HG02943 (cell line): ENCODE results near the gene RNF130.

Experiments used
- ATAC-seq: cut with Tn5 transposase; IDR thresholded peaks from one replicate; pipeline ENCODE4 v1.9.1; 2021; ENCODE audit warnings: mild to moderate bottlenecking, low read depth, moderate library complexity; ENCODE audit not compliant: unreplicated experiment

Gene RNF130

GRCh38 chr5:180071531-180072255 lies at the start of gene RNF130:
TSS of gene RNF130 (minus strand) at chr5:180071759. CDS start at chr5:180071702, 57 bp downstream.
- no peak for ATAC-seq

GRCh38 chr5:180120237-180121101 lies 48.9 kb upstream of the RNF130 start:
- no peak for ATAC-seq

- no peak for ATAC-seq
Observed at GRCh38 chr5:180119903-180120236, 48.3 kb upstream of the RNF130 start.

- no peak for ATAC-seq
Observed at GRCh38 chr5:180119031-180119902, 47.7 kb upstream of the RNF130 start.

GRCh38 chr5:180118391-180118791 lies 46.8 kb upstream of the RNF130 start:
- ATAC-seq, result no peak

GRCh38 chr5:180117000-180117725 lies 45.6 kb upstream of the RNF130 start:
- ATAC-seq, result no peak

- no peak for ATAC-seq
Observed at GRCh38 chr5:180116077-180116999, 44.8 kb upstream of the RNF130 start.

- no peak for ATAC-seq
Observed at GRCh38 chr5:180115326-180116076, 43.9 kb upstream of the RNF130 start.

- no peak for ATAC-seq
Observed at GRCh38 chr5:180114304-180115003, 42.9 kb upstream of the RNF130 start.

- ATAC-seq, result no peak
Observed at GRCh38 chr5:180113660-180114303, 42.2 kb upstream of the RNF130 start.

GRCh38 chr5:180112181-180112861 lies 40.8 kb upstream of the RNF130 start:
- no peak for ATAC-seq

- ATAC-seq, result no peak
Observed at GRCh38 chr5:180111273-180112002, 39.9 kb upstream of the RNF130 start.

GRCh38 chr5:180109920-180110319 lies 38.4 kb upstream of the RNF130 start:
- no peak for ATAC-seq

- ATAC-seq, result no peak
Observed at GRCh38 chr5:180107005-180107404, 35.4 kb upstream of the RNF130 start.

- ATAC-seq, result no peak
Observed at GRCh38 chr5:180105827-180106312, 34.3 kb upstream of the RNF130 start.

GRCh38 chr5:180104168-180104530 lies 32.6 kb upstream of the RNF130 start:
- ATAC-seq, result no peak
